Endothelial cell (in vitro differentiated cells): Measurements from ENCODE around the gene RNF144A. TPM values are rescaled to one million over a fixed set of nuclear protein-coding genes. Genes with fewer than 3 reads are reported as not detected.

ENCODE experiments used
- DNase-seq: peaks from one replicate; pipeline ENCODE4 v3.0.0; 2021; ENCODE audit warnings: low spot score
- H3K27ac Mint-ChIP-seq: one replicate; pipeline ENCODE4 v1.8.0; 2021; ENCODE audit warnings: mixed read lengths, inconsistent platforms; ENCODE audit not compliant: unreplicated experiment
- H3K27me3 Mint-ChIP-seq: one replicate; pipeline ENCODE4 v1.8.0; 2021; ENCODE audit warnings: mild to moderate bottlenecking, moderate library complexity, mixed read lengths, inconsistent platforms; ENCODE audit not compliant: unreplicated experiment
- H3K36me3 Mint-ChIP-seq: one replicate; pipeline ENCODE4 v1.8.0; 2021; ENCODE audit warnings: mild to moderate bottlenecking, low read depth, mixed read lengths, inconsistent platforms; ENCODE audit not compliant: unreplicated experiment
- H3K4me1 Mint-ChIP-seq: one replicate; pipeline ENCODE4 v1.8.0; 2021; ENCODE audit warnings: mild to moderate bottlenecking, mixed read lengths, inconsistent platforms; ENCODE audit not compliant: unreplicated experiment
- H3K4me3 Mint-ChIP-seq: one replicate; pipeline ENCODE4 v1.8.0; 2021; ENCODE audit warnings: mild to moderate bottlenecking, mixed read lengths, inconsistent platforms; ENCODE audit not compliant: unreplicated experiment
- H3K9me3 Mint-ChIP-seq: one replicate; pipeline ENCODE4 v1.8.0; 2021; ENCODE audit warnings: mixed read lengths, inconsistent platforms; ENCODE audit not compliant: unreplicated experiment
- total RNA-seq: library from RNA; stranded (reverse); fragmentation: NEBNext Ultra II Directional; extraction: Animal tissue kit (Norgen Biotek cat#: 25700); gene quantifications from one replicate; pipeline ENCODE4 v1.2.1, GENCODE V29; 2021; ENCODE audit not compliant: unreplicated experiment
- TF ChIP-seq, protein P1 (sequence below): fragments of 200-600 bp; sonication (generic); IDR thresholded peaks from one replicate; pipeline ENCODE4 v1.5.0; 2021; ENCODE audit warnings: antibody characterized with exemption; ENCODE audit not compliant: unreplicated experiment

The RNF144A gene
- total RNA-seq, 1 donor from 2014 or later = 81.3 TPM

DNA sequence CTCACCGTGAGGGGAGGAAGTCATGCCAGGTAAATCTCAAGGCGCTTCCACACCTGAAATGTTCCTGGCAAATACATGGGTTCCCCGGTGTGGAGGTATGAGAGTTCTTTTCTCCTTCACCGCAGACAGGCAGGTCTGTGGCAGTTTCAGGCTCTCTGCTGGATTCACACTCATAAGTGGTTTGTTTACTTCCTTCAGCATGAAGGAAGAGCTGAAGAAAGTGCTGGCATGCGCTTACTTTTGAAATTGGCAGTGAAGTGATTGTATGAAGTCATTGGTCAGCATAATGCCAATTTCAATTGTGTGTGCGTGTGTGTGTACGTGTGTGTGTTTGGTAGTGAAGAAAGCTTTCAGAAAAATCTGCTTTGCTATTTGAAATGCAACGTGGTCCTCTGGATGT lies 43.4 kb downstream of the RNF144A start:
- peaks cover 9% of the 10 kb centered on the region for H3K36me3 Mint-ChIP-seq
- H3K4me1 Mint-ChIP-seq = no peaks in the 10 kb centered on the region
- no peak overlapping the region for H3K4me3 Mint-ChIP-seq
- TF ChIP-seq, protein P1, sequence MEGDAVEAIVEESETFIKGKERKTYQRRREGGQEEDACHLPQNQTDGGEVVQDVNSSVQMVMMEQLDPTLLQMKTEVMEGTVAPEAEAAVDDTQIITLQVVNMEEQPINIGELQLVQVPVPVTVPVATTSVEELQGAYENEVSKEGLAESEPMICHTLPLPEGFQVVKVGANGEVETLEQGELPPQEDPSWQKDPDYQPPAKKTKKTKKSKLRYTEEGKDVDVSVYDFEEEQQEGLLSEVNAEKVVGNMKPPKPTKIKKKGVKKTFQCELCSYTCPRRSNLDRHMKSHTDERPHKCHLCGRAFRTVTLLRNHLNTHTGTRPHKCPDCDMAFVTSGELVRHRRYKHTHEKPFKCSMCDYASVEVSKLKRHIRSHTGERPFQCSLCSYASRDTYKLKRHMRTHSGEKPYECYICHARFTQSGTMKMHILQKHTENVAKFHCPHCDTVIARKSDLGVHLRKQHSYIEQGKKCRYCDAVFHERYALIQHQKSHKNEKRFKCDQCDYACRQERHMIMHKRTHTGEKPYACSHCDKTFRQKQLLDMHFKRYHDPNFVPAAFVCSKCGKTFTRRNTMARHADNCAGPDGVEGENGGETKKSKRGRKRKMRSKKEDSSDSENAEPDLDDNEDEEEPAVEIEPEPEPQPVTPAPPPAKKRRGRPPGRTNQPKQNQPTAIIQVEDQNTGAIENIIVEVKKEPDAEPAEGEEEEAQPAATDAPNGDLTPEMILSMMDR = no peak
- H3K9me3 Mint-ChIP-seq = no peaks in the 10 kb centered on the region
- H3K27me3 Mint-ChIP-seq = peaks cover 2% of the 10 kb centered on the region
- H3K27ac Mint-ChIP-seq = no peak overlapping the region
- DNase-seq = no peak

DNA sequence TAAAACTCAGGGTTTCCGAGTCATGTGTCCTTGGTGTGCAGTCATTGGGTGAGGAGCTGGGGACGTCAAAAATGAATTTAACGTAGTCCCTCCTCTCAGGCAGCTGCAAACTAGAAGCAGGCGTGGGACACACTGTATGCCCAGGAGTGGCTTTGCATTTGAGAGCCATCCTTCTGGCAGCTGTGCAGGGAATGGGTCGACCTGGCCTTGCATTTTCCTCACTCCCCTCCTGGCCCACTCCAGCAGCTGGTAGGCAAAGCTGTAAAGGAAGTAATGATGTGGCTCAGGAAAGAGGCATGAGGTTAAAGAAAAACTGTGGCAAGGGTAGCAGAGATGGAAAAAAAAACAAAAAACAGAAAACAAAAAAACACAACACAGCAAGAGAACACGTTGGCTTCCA lies 46.5 kb downstream of the RNF144A start:
- peaks cover 9% of the 10 kb centered on the region for H3K36me3 Mint-ChIP-seq
- H3K4me1 Mint-ChIP-seq = no peaks in the 10 kb centered on the region
- DNase-seq = no peak
- H3K27me3 Mint-ChIP-seq = peaks cover 2% of the 10 kb centered on the region
- H3K9me3 Mint-ChIP-seq = no peaks in the 10 kb centered on the region
- TF ChIP-seq, protein P1 = no peak
- H3K27ac Mint-ChIP-seq = no peak overlapping the region
- H3K4me3 Mint-ChIP-seq = no peak overlapping the region

DNA sequence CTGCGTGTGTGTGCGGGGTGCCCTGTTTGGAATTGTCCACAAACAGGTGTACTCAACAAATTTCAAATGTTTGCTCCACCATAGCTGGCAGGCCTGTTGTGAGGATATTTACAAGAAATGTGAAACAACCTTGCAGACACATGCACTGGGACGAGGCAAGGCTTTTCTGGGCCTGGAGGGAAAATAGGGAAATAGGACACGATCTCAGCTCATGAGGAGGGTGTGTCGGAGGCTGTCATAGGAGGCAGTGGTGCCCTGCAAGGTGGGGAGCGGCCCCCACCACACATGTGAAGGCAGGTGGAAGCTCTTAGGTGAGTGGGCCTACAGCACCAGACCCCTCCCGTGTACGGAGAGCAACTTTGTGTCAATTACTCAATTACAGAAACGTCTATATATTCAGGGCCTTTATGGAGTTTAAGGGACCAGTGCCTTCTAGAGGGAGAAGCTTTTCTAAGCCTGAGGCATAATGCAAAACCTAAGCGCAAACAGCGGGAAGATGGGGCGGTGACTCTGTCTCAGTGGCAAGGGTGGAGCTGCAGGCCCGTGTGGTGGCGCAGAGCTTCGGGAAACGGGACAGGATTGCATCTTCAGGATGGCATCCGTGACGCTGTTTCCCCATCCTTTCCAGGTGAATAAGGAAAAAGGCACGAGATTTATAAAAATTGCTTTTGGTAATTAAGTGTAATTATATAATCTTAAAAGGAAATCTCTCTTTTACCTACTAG lies 48.0 kb downstream of the RNF144A start:
- Mint-ChIP-seq H3K36me3 (peaks cover 12% of the 10 kb centered on the region), H3K9me3 (no peaks in the 10 kb centered on the region), H3K4me3 (no peak overlapping the region), H3K4me1 (no peaks in the 10 kb centered on the region), H3K27ac (no peak overlapping the region), H3K27me3 (peaks cover 2% of the 10 kb centered on the region)
- TF ChIP-seq, protein P1 = no peak
- DNase-seq = no peak

DNA sequence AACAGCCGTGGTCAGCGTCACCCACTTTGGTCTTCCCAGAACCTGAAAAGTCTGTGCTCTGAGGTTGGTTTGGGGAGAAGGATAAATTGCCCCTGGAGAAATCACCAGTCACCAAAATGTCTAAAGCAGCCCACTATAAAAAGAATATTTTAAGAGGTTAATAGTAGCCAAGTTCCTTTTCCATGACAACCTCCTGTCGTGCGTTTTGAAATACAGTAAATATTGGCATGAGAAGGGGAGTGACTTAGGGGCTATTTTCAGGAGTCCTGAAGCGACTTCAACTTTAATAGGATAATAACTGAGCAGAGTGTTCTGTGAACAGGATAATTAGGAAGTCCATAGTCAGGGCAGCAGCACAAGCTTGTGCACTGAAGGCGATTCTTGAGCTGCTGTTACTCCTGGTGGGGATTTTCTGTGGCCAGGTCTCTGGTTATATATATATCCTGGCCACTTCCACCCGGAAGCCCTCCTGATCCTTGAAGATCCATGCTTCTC lies 49.3 kb downstream of the RNF144A start:
- TF ChIP-seq, protein P1 = no peak
- Mint-ChIP-seq H3K36me3 (peaks cover 22% of the 10 kb centered on the region), H3K27me3 (peaks cover 2% of the 10 kb centered on the region), H3K4me1 (no peaks in the 10 kb centered on the region), H3K9me3 (no peaks in the 10 kb centered on the region), H3K27ac (no peak overlapping the region), H3K4me3 (no peak overlapping the region)
- no peak for DNase-seq

DNA sequence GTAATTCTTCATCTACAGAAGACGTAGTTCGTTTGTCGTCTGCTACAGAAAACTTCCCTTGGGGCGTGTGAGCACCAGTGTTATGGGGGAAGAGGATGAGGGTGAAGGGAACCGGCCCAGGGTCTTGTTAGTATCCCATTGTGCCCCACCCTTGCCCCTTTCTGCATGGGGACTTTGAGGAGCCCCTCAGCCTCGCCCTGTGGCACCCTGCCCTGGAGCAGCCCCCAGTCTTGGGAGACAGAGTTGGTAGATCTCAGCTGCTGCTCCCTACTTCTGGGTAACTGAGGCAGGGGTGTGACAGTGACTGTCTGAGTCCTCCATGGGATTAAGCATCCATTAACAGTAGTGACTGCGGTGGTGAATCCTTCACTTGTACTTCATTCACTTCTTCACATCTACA lies 50.1 kb downstream of the RNF144A start:
- H3K27ac Mint-ChIP-seq = no peak overlapping the region
- DNase-seq = no peak
- H3K4me1 Mint-ChIP-seq = no peaks in the 10 kb centered on the region
- H3K36me3 Mint-ChIP-seq = peaks cover 30% of the 10 kb centered on the region
- H3K27me3 Mint-ChIP-seq = no peaks in the 10 kb centered on the region
- no peak overlapping the region for H3K4me3 Mint-ChIP-seq
- no peaks in the 10 kb centered on the region for H3K9me3 Mint-ChIP-seq
- TF ChIP-seq, protein P1 = no peak
